ENCODE results near the gene MUTYH.
A peak's percentile ranks its signal among the peaks of the same experiment; 100 is the strongest.

MUTYH gene

GRCh38 chr1:45304311-45305081 lies 35.7 kb downstream of the MUTYH start:
- TF ChIP-seq RAD21 (IDR thresholded peaks at IDR 0.05; ENCODE audit: low read depth) (no peak), ZBTB7A (IDR thresholded peaks at IDR 0.05; ENCODE audit: low read depth) (no peak), FOXM1 (IDR thresholded peaks at IDR 0.05; ENCODE audit: borderline replicate concordance, low read depth) (0 out of 2 replicates have a peak, but pooled peaks have one; percentile 9)

- TF ChIP-seq USF1 (IDR thresholded peaks at IDR 0.05) (no peak), ZBTB7A (IDR thresholded peaks at IDR 0.05; ENCODE audit: low read depth) (no peak), TAF1 (IDR thresholded peaks at IDR 0.05; ENCODE audit: low read depth) (peak; percentile 52), CEBPB (IDR thresholded peaks at IDR 0.05) (peak; percentile 17; the same call in 1 of the 2 replicates), FOXM1 (IDR thresholded peaks at IDR 0.05; ENCODE audit: borderline replicate concordance, low read depth) (0 out of 2 replicates have a peak, but pooled peaks have one; percentile 10), REST (IDR thresholded peaks at IDR 0.05; ENCODE audit: low read depth) (no peak), EGR1 (IDR thresholded peaks at IDR 0.05) (no peak), EP300 (IDR thresholded peaks at IDR 0.05; ENCODE audit: borderline replicate concordance) (no peak), YY1 (IDR thresholded peaks at IDR 0.05; ENCODE audit: low read depth) (no peak), RAD21 (IDR thresholded peaks at IDR 0.05; ENCODE audit: low read depth) (peak; percentile 67), TCF12 (IDR thresholded peaks at IDR 0.05; ENCODE audit: low read depth) (no peak), TEAD4 (IDR thresholded peaks at IDR 0.05) (no peak), CREB1 (IDR thresholded peaks at IDR 0.05; ENCODE audit: low read depth) (no peak), NFIC (IDR thresholded peaks at IDR 0.05) (no peak), MAX (IDR thresholded peaks at IDR 0.05) (peak; percentile 64; the same call in 1 of the 2 replicates)
Observed at GRCh38 chr1:45303520-45304310, 36.5 kb downstream of the MUTYH start.

GRCh38 chr1:45302505-45303150 lies 37.6 kb downstream of the MUTYH start:
- no peak for TF ChIP-seq CREB1 (IDR thresholded peaks at IDR 0.05; ENCODE audit: low read depth)
- TF ChIP-seq REST (IDR thresholded peaks at IDR 0.05; ENCODE audit: low read depth) = no peak

- TF ChIP-seq MAX (IDR thresholded peaks at IDR 0.05) = no peak
- no peak for TF ChIP-seq YY1 (IDR thresholded peaks at IDR 0.05; ENCODE audit: low read depth)
- no peak for TF ChIP-seq ZBTB7A (IDR thresholded peaks at IDR 0.05; ENCODE audit: low read depth)
- no peak for TF ChIP-seq TAF1 (IDR thresholded peaks at IDR 0.05; ENCODE audit: low read depth)
- no peak for TF ChIP-seq USF1 (IDR thresholded peaks at IDR 0.05)
- no peak for TF ChIP-seq FOXM1 (IDR thresholded peaks at IDR 0.05; ENCODE audit: borderline replicate concordance, low read depth)
- TF ChIP-seq NFIC (IDR thresholded peaks at IDR 0.05) = no peak
- no peak for TF ChIP-seq EP300 (IDR thresholded peaks at IDR 0.05; ENCODE audit: borderline replicate concordance)
- no peak for TF ChIP-seq CREB1 (IDR thresholded peaks at IDR 0.05; ENCODE audit: low read depth)
Observed at GRCh38 chr1:45300669-45300997, 39.6 kb downstream of the MUTYH start.

- TF ChIP-seq RAD21 (IDR thresholded peaks at IDR 0.05; ENCODE audit: low read depth) (peak; percentile 91), FOXM1 (IDR thresholded peaks at IDR 0.05; ENCODE audit: borderline replicate concordance, low read depth) (no peak)
Observed at GRCh38 chr1:45299981-45300668, 40.1 kb downstream of the MUTYH start.
